ENCODE measurements around the gene VTI1A. TPM values are rescaled to one million over a fixed set of nuclear protein-coding genes. Genes with fewer than 3 reads are reported as not detected.

The VTI1A gene
- total and polyA plus RNA-seq, 2 of the 13 experiments (the other 11 are each of a cell fraction or from before 2014, with no cell fraction given): 11.7 to 32.7 TPM

- peak; percentile 72 for ATAC-seq
- no peak overlapping the region; a peak in 1 of 6 replicates for H3K4me3 ChIP-seq (replicated peaks in 1 of 3; ENCODE audit: insufficient read depth in 1 of 3, low read depth in 2 of 3, low read length in 3 of 3)
- peak overlapping the region; percentile 54 for H3K4me2 ChIP-seq (ENCODE audit: low read depth, low read length)
- no peaks in the 10 kb centered on the region; a peak in 1 of 5 replicates for H3K36me3 ChIP-seq (replicated peaks in 1 of 2; ENCODE audit: control insufficient read depth in 1 of 2, insufficient read depth in 2 of 2, low read length in 2 of 2)
- FAIRE-seq: no peak
- peaks cover 73% of the 10 kb centered on the region for H3K4me1 ChIP-seq (ENCODE audit: insufficient read depth, low read length)
- ChIA-PET CTCF (ENCODE audit: low intra/inter-chr PET ratio, low total read pairs) (no interaction called here), POLR2A (interaction anchor here (1.0 to 1.5 kb wide), 2 partner anchors 37 to 70 kb away, joined by 3 to 6 read pairs; no protein-coding TSS in a partner anchor)
- intact Hi-C loops (cut with micrococcal nuclease; ENCODE audit: unreplicated experiment) (no loop called here), in situ Hi-C loops (cut with HindIII; ENCODE audit: extremely low pct_ligation_motif_present, low pct_unique_long_range_greater_than_20kb) (no loop called here)
- H3K9ac ChIP-seq (ENCODE audit: insufficient read depth, low read depth, low read length): peak overlapping the region; percentile 35
- 0 out of 2 replicates have a peak, but pooled peaks have one; percentile 9 for TF ChIP-seq THAP11 (CRISPR knock-in tag; IDR thresholded peaks at IDR 0.05)
- no peak for TF ChIP-seq MXD4 (CRISPR knock-in tag; IDR thresholded peaks at IDR 0.05)
- no peak for TF ChIP-seq STAG1 (CRISPR knock-in tag; IDR thresholded peaks at IDR 0.05)
- no peak for TF ChIP-seq TAF15 (IDR thresholded peaks at IDR 0.05; ENCODE audit: low read depth, low read length, poor library complexity, severe bottlenecking)
- no peak for TF ChIP-seq LBX2 (CRISPR knock-in tag; IDR thresholded peaks at IDR 0.05; ENCODE audit: borderline replicate concordance)
- BruUV-seq (replicated peaks): no TSS peak
- DNase-seq (ENCODE audit: low spot score): no peak
- H4K20me1 ChIP-seq (ENCODE audit: insufficient read depth, low read length): no peaks in the 10 kb centered on the region
- 63% methylated on average over 2 of the region's 2 CpGs for WGBS (ENCODE audit: low lambda C conversion rate)
- H3K27ac ChIP-seq (ENCODE audit: extremely low read length, insufficient read depth, low read length): peak overlapping the region; percentile 73
- H3K79me2 ChIP-seq (ENCODE audit: insufficient read depth, low read length): no peaks in the 10 kb centered on the region
- H3K9me3 ChIP-seq (ENCODE audit: low read length): no peaks in the 10 kb centered on the region
- H2AFZ ChIP-seq (ENCODE audit: low read length): no peak overlapping the region
- no peaks in the 10 kb centered on the region for H3K27me3 ChIP-seq (ENCODE audit: control insufficient read depth in 1 of 2, insufficient read depth in 2 of 2, low read length in 2 of 2)
Measured at GRCh38 chr10:112658465-112658864, 211.4 kb downstream of the VTI1A start.

GRCh38 chr10:112658900-112659638 is 212.1 kb downstream of the VTI1A start:
- Histone ChIP-seq H3K36me3 (replicated peaks in 1 of 2; ENCODE audit: control insufficient read depth in 1 of 2, insufficient read depth in 2 of 2, low read length in 2 of 2) (no peaks in the 10 kb centered on the region; a peak in 1 of 5 replicates), H3K9ac (ENCODE audit: insufficient read depth, low read depth, low read length) (peak overlapping the region; percentile 35; the same call in 1 of the 2 replicates), H2AFZ (ENCODE audit: low read length) (no peak overlapping the region), H3K4me1 (ENCODE audit: insufficient read depth, low read length) (peaks cover 73% of the 10 kb centered on the region), H3K27ac (ENCODE audit: extremely low read length, insufficient read depth, low read length) (peak overlapping the region; percentile 73), H3K4me3 (replicated peaks in 1 of 3; ENCODE audit: insufficient read depth in 1 of 3, low read depth in 2 of 3, low read length in 3 of 3) (no peak overlapping the region; a peak in 1 of 6 replicates), H3K4me2 (ENCODE audit: low read depth, low read length) (peak overlapping the region; percentile 54), H3K79me2 (ENCODE audit: insufficient read depth, low read length) (no peaks in the 10 kb centered on the region), H3K9me3 (ENCODE audit: low read length) (no peaks in the 10 kb centered on the region), H4K20me1 (ENCODE audit: insufficient read depth, low read length) (no peaks in the 10 kb centered on the region), H3K27me3 (ENCODE audit: control insufficient read depth in 1 of 2, insufficient read depth in 2 of 2, low read length in 2 of 2) (no peaks in the 10 kb centered on the region)
- peak; percentile 93 for ATAC-seq
- in situ Hi-C loops (cut with HindIII; ENCODE audit: extremely low pct_ligation_motif_present, low pct_unique_long_range_greater_than_20kb) (no loop called here), intact Hi-C loops (cut with micrococcal nuclease; ENCODE audit: unreplicated experiment) (no loop called here)
- no TSS peak for BruUV-seq (replicated peaks)
- POLR2A ChIA-PET: interaction anchor here (1.0 to 1.5 kb wide), 2 partner anchors 36 to 69 kb away, joined by 3 to 6 read pairs; no protein-coding TSS in a partner anchor
- peak; percentile 81 for FAIRE-seq
- peak; percentile 91 for DNase-seq (ENCODE audit: low spot score)
- 8% methylated on average over 6 of the region's 6 CpGs for WGBS (ENCODE audit: low lambda C conversion rate)
- CTCF ChIA-PET (ENCODE audit: low intra/inter-chr PET ratio, low total read pairs): no interaction called here
- TF ChIP-seq SIN3A (IDR thresholded peaks at IDR 0.05; ENCODE audit: borderline replicate concordance, low read depth, low read length) (0 out of 2 replicates have a peak, but pooled peaks have one; percentile 49), ZC3H13 (CRISPR knock-in tag; IDR thresholded peaks at IDR 0.05) (no peak), HDAC1 (CRISPR knock-in tag; IDR thresholded peaks at IDR 0.05) (peak; percentile 68), ZNF614 (CRISPR knock-in tag; IDR thresholded peaks at IDR 0.05; ENCODE audit: borderline replicate concordance) (peak; percentile 57; the same call in 1 of the 2 replicates), TCF7 (IDR thresholded peaks at IDR 0.05; ENCODE audit: low read depth) (peak; percentile 40), NCOA2 (CRISPR knock-in tag; IDR thresholded peaks at IDR 0.05) (peak; percentile 53; the same call in 1 of the 2 replicates), SOX13 (IDR thresholded peaks at IDR 0.05) (no peak), SOX13 (CRISPR knock-in tag; conservative IDR thresholded peaks at IDR 0.05 in 1 of 2, IDR thresholded peaks at IDR 0.05 in 1 of 2) (peak in 1 of 2 experiments; percentile 83; a peak in 2 of 4 replicates)
- TF ChIP-seq, protein P1, sequence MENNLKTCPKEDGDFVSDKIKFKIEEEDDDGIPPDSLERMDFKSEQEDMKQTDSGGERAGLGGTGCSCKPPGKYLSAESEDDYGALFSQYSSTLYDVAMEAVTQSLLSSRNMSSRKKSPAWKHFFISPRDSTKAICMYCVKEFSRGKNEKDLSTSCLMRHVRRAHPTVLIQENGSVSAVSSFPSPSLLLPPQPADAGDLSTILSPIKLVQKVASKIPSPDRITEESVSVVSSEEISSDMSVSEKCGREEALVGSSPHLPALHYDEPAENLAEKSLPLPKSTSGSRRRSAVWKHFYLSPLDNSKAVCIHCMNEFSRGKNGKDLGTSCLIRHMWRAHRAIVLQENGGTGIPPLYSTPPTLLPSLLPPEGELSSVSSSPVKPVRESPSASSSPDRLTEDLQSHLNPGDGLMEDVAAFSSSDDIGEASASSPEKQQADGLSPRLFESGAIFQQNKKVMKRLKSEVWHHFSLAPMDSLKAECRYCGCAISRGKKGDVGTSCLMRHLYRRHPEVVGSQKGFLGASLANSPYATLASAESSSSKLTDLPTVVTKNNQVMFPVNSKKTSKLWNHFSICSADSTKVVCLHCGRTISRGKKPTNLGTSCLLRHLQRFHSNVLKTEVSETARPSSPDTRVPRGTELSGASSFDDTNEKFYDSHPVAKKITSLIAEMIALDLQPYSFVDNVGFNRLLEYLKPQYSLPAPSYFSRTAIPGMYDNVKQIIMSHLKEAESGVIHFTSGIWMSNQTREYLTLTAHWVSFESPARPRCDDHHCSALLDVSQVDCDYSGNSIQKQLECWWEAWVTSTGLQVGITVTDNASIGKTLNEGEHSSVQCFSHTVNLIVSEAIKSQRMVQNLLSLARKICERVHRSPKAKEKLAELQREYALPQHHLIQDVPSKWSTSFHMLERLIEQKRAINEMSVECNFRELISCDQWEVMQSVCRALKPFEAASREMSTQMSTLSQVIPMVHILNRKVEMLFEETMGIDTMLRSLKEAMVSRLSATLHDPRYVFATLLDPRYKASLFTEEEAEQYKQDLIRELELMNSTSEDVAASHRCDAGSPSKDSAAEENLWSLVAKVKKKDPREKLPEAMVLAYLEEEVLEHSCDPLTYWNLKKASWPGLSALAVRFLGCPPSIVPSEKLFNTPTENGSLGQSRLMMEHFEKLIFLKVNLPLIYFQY (CRISPR knock-in tag; IDR thresholded peaks at IDR 0.05; ENCODE audit: borderline replicate concordance): no peak

All from HepG2 (cell line).